ENCODE results near the gene HDDC3.

HDDC3 gene

DNA sequence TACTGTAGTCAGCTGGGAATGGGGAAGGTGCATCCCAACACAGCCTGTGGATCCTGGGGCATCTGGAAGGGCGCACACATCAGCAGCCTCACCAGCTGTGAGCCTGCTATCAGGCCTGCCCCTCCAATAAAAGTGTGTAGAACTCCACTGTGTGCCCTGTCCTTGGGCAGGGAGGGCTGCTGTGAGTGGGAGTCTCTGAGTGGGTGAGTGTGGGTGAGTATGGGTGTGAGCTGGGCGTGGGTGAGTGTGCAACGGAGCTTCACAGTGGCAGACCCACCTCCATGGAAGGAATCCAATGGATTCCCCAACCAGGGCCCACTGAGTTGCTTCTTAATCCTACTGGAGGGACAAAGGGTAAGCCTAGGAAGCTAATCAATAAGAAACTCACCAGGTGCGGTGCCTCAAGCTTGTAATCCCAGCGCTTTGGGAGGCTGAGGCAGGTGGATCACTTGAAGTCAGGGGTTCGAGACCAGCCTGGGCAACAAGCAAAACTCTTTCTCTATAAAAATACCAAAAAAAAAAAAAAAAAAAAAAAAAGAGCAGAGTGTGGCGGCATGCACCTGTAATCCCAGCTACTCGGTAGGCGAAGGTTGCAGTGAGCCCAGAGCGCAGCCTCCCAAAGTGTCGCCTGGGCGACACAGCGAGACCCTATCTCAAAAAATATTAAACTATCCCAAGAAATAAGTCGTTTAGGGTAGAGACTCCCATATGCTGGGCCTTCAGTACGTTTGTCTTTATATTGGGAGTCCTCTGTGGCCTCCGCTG is 21.8 kb upstream of the HDDC3 start:
- no peak for DNase-seq (ENCODE audit: low read depth)

DNA sequence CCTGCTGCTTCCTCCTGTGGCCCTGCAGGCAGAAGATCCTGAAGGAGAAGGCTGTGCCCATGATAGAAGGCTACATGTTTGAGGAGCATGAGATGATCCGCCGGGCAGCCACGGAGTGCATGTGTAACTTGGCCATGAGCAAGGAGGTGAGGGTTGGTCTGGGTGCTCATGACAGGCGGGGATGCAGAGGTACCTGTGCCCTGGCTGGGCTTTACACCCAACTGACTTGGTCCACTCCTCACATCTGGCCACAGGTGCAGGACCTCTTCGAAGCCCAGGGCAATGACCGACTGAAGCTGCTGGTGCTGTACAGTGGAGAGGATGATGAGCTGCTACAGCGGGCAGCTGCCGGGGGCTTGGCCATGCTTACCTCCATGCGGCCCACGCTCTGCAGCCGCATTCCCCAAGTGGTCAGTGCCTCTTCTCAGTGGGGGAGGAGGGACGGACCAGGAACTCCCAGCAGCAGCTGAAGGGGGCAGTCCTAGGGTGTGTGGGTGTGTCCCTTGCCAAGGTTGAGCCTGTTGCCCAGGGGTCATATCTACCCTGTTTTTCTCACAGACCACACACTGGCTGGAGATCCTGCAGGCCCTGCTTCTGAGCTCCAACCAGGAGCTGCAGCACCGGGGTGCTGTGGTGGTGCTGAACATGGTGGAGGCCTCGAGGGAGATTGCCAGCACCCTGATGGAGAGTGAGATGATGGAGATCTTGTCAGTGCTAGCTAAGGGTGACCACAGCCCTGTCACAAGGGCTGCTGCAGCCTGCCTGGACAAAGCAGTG is 20.7 kb upstream of the HDDC3 start:
- DNase-seq (ENCODE audit: low read depth): no peak

DNA sequence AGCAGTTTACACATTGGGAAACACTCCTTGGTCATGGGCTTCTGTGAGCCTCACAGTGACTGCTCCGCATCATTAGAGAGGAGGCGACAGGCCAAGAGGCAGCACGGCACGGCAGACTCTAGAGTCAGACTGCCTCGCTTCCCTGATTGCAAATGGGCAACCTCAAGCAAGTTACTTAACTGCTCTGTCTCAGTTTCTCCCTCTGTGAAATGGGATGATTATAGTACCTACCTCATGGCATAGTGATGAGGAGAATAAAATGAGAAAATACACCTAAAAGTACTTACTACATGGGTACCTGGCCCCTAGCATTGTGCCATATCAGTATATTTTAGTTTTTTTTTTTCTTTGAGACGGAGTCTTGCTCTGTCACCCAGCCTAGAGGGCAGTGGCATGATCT is 18.3 kb upstream of the HDDC3 start:
- DNase-seq (ENCODE audit: low read depth): no peak

DNA sequence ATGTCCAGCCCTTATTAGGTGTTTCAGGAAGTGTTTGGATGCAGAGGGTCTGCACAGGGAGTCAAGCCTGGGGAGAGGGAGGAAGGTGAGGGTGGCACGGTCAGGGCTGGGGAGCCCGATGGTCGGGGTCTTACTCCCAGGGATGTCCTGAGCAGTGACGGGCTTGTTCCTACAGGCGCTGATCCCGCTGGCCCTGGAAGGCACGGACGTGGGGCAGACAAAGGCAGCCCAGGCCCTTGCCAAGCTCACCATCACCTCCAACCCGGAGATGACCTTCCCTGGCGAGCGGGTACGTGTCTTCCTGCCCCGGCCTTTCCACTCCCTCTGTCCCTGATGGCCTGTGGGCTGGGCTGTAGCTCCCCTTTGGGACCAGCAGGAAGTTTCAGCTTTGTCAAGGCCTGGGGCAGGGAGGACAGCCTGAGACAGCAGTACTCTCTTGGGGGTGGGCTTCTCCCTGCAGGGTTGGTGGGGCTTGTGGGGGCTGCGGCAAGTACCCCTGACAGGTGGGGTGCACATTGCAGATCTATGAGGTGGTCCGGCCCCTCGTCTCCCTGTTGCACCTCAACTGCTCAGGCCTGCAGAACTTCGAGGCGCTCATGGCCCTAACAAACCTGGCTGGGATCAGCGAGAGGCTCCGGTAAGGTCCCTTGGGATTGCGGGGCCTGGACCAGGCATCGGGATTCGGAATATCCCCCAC is 17.8 kb upstream of the HDDC3 start:
- DNase-seq (ENCODE audit: low read depth): no peak

DNA sequence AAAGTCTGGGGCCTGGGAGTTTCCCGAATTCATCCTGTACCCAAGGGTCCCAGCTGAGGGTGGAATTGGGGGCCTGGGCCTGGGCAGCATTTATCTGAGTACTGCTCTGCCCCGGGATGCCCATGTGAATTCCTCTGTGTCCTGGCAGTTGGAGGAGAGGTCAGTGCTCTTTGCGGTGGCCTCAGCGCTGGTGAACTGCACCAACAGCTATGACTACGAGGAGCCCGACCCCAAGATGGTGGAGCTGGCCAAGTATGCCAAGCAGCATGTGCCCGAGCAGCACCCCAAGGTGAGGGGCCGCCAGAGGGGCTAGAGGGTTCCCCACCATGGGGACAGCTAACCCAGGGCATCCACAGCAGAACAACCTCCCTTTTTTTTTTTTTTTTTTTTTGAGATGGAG is 16.2 kb upstream of the HDDC3 start:
- DNase-seq (ENCODE audit: low read depth): no peak

DNA sequence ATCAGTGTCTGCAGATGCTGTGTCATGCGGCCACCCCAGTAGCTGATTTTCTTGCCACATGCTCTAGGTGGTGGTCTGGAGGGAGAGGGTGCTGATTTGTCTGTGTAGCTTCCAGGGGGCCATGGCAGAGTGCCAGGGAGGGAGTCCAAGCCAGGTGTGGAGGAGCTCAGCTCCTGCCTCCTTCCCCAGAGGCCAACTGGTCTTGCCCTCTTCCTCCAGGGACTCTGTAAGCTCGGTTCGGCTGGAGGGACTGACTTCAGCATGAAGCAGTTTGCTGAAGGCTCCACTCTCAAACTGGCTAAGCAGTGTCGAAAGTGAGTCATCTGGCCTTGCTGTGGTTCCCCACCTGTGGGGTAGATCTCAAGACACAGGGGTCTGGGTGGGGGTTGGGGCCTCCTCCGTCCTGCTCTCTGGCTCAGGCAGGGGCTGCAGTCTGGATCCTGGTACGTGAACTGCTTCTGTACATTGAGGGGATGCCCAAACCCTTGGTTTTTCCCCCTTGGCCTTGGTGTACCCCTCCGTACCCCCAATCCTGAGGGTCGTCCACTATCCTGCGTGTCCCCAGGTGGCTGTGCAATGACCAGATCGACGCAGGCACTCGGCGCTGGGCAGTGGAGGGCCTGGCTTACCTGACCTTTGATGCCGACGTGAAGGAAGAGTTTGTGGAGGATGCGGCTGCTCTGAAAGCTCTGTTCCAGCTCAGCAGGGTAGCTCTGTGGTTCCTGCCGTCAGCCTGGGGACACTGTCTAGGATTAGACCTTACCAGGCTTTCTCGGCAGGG is 15.4 kb upstream of the HDDC3 start:
- no peak for DNase-seq (ENCODE audit: low read depth)

DNA sequence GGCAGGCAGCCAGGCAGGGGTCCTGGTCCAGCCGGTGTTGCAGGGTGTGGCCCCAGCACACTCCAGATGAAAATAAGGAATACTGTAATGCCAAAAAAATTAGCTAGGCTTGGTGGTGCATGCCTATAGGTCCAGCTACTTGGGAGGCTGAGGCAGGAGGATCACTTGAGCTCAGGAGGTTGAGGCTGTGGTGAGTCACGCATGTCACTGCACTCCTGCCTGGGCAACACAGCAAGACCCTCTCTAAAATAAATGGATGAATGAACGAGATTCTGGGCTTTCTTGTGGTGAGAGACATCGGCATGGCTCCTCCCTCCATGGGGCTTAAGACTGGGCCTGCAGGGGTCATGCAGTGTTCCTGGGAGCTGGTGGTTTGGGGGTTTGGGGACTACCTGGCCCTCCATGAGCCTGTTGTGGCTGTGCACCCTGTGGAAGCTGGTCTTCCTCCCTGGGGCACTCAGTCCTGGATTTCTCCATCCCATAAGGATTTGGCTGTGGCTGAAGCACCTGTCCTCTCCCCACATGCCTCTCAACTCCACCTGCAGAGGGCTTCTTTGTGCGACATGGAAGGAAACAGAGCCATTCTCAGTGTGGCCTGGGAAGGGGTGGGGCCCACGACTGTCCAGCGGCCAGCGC is 14.7 kb upstream of the HDDC3 start:
- DNase-seq (ENCODE audit: low read depth): no peak

DNA sequence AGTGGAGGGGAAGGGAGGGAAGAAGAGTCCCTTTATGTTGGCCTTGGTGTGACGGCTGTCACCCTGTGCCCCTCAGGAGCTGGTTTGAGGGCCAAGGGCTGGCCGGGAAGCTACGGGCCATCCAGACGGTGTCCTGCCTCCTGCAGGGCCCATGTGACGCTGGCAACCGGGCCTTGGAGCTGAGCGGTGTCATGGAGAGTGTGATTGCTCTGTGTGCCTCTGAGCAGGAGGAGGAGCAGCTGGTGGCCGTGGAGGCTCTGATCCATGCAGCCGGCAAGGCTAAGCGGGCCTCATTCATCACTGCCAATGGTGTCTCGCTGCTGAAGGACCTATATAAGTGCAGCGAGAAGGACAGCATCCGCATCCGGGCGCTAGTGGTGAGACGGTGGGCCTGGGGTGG is 14.2 kb upstream of the HDDC3 start:
- DNase-seq (ENCODE audit: low read depth): no peak

DNA sequence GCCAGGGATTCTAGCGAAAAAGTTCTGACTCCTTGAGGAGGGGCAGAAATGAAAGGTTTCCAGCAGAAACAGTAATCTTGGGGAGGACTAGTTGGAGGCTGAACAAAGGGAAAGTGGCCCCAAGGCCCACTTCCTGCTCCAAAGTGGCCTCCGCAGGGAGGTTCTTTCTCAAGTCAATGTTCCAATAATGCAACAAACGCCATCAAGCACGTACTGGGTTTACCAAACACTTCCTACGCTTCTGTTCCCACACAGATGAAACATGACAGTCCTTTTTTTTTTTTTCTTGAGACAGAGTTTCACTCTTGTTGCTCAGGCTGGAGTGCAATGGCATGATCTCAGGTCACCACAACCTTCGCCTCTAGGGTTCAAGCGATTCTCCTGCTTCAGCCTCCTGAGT is 12.7 kb upstream of the HDDC3 start:
- no peak for DNase-seq (ENCODE audit: low read depth)

DNA sequence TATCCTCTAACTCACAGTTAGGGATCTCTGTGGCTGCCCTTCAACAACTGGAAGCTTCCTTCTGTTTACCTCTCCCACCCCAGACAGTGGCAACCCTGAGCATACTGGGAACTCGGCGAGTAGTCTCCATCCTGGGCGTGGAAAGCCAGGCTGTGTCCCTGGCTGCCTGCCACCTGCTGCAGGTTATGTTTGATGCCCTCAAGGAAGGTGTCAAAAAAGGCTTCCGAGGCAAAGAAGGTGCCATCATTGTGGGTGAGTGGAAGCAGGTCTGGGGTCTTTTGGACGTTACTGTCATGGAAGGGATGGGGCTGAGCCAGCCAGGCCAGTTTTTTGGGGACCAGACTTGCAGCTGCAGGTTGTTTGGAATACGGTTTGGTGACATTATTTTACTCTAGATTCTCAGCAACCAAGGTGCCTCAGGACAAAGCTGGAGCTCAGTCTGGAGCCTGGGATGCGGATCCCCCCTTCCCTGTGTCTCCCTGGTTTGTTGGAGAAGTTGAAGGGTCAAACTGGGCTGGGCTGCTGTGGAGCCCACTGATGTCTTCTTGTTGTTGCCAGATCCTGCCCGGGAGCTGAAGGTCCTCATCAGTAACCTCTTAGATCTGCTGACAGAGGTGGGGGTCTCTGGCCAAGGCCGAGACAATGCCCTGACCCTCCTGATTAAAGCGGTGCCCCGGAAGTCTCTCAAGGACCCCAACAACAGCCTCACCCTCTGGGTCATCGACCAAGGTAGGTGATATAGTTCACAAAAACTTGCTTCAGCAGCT is 10.2 kb upstream of the HDDC3 start:
- no peak for DNase-seq (ENCODE audit: low read depth)

DNA sequence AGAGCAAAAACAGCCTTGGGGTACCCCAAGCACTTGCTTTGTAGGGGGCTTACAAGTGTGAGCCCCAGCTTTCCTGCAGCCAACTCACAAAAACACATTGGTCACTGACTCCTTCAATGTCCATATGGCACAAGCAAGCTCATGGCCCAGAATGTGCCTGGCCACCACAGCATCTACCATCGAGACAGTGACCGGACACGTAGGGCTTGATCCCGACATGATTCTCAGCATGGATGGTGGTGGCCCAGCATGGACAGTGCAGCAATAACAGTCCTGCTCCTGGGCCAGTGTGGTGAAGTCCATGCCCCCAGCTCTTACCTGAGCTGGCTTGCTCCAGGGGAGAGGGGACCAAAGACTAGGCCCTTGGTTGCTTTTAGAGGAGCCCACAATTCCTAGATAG is 8.7 kb upstream of the HDDC3 start:
- no peak for DNase-seq (ENCODE audit: low read depth)

DNA sequence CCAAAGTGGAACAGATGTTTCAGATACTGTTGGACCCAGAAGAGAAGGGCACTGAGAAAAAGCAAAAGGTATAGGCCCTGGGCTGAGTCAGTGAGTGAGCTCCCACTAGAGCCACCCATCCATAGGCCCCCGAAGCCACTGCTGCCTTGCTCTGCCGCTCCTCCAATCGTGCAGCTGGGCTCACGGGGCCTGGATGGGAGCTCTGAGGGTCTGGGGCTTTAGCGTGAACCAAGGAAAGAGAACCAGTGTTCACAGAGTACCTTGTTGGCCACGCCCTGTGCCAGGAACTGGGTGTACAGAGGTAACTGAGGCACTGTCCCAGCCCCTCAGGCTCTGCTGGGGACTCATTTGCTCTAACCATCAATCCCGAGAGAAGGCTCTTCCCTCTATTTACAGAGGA is 7.4 kb upstream of the HDDC3 start:
- DNase-seq (ENCODE audit: low read depth): no peak

DNA sequence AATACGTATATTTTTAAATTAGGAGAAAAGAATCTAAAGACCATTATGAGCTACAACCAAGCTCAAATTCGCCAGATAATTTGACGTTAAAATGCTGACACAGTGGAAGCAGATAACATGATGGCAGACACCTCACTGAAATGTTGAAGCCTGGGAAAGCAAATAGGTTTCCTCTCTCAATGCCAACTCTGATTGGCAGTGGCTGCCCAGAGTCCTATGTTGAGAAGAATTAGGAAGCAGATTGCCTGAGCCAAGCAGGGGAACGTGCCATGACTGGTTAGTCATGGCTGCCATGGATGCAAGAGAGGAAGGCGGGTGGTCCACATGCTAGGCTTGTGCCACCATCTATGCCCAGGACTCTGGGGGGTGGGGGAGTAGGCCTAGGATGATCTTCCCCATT is 5.9 kb upstream of the HDDC3 start:
- DNase-seq (ENCODE audit: low read depth): no peak

DNA sequence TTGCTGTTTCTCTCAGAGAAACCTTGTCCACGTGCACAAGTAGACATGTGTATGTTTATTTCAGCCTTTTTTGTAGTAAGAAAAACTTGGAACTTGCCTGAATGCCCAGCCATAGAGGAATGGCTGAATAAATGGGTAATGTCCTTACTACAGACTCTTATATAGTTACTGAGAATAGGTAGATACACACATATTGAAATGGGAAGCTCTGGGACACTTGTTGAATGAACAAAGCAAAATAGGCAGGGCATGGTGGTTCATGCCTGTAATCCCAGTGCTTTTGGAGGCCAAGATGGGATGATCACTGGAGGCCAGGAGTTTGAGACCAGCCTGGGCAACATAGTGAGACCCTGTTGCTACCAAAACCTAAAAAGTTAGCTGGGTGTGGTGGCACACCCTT is 4.5 kb upstream of the HDDC3 start:
- DNase-seq (ENCODE audit: low read depth): no peak

DNA sequence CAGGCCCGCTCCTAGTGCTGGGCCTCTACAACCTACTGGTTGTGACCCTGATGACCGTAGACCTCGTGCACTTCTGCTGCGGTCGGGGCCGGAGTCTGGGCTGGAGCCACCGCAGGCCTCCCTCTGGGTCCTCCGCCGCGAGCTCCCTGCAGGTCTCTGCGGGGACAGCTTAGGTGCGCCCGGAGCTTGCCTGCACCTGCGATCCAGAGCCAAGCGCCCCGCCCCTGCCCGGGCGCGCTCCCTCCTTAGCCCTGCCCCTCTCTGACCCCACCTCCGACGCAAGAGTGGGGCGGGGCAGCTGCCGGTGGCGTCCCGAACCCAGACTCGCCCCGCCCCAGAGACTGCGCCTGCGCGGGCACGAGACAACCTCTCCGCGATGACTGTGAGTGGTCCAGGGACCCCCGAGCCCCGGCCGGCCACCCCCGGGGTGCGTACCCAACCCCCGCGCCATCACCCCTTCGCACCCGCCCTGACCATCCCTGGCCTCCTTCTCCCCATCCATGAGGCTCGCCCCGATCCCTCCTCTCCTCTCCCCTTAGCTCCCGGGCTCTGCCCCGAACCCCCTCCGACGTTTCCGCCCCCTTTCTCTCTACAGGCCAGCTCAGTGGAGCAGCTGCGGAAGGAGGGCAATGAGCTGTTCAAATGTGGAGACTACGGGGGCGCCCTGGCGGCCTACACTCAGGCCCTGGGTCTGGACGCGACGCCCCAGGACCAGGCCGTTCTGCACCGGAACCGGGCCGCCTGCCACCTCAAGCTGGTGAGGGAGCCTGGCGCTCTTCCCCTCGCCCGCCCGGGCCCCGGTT is 2.8 kb upstream of the HDDC3 start, which contains the start of gene UNC45A:
UNC45A (plus strand) TSS at position 337 of the 803 bp plus-strand sequence; CDS start at position 377, 40 bp downstream.
- peak; percentile 94 for DNase-seq (ENCODE audit: low read depth)

DNA sequence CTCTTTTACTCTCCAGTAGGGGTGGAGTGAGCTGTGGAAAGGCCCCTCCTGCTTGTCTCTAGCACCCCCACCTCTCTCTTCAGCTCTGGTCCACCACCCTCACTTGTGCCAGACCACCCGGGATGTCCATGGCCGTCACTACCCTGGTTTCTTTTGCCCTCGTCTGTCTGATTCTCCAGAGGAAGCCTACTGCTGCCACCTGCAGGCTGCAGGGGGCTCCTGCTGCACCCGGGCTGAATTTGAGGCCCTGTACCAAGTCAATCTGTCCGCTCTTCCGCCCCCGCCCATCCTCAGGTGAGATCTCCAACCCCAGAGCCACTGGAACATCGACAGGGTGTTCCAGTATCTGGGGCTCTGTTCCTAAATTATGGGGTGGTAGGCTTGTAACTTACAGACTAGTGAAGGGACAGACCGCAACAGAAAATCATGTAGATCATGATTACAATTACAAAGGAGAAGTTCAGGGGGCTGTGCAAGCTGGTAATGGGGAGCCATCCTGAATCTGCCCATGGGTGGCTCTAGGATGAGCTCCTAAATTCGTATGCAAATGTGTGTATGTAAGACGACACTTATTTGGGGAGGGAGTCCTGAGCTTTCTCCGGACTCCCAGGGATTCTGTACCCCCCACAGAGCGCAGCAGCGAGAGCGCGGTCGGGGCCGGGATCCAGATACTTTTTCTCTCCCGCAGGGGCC is 2.1 kb upstream of the HDDC3 start:
- DNase-seq (ENCODE audit: low read depth): peak; percentile 82

DNA sequence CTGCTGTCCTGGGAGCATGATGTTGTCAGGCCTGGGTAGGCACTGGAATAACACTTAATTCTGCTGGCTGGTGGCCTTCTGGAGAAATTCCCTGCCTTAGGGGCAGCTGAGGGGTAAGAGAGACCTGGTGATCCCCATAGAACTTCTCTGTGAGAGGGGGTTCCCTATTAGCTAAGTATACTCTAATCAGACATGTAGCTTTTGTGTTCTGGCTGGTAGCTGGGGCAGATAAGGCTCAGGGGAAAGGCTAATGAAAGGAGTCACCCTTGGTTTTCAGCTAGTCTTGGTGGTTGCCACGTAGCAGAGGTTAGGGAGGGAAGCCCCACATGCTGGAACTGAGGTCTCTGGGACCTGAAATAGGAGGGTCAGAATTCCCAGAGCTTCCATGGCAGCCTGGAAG is 952 bp upstream of the HDDC3 start:
- DNase-seq (ENCODE audit: low read depth): no peak

DNA sequence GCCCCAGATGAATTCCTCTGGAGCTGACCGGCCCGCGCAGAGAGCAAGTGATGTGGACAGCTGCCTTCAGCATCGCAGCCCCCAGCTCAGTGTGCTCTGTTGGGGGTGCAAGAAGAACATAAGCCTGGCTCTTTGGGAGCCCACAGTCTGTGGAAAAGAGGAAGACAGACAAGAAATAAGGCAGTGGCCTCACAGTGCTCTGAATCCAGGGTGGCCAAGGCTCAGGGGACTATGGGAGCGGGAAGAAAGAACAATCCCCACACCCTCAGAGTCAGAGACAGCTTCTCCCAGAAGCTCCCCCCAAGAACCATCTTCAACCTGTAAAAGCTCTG is 277 bp upstream of the HDDC3 start:
- DNase-seq (ENCODE audit: low read depth): no peak

DNA sequence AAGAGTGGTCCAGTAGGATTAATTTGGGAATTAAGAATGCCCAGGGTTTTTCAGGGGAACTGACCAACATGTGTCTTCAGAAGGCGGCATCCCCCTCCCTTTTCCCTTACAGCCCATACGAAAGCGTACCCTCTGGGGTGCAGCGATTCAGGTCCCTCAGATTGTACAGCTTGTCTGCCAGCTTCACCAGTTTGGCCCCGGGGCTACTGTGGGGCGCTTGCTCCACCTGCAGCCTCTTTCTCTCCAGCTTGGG is 848 bp downstream of the HDDC3 start:
- DNase-seq (ENCODE audit: low read depth): no peak
